Prostate gland (tissue), 2 donors: Measurements from ENCODE around the gene TCF12.

Experiments
- CTCF ChIP-seq, 4 experiments: fragments of 200-600 bp in 2 of 4; fragments of 450-650 bp in 2 of 4; sonication (generic) in 2 of 4; IDR thresholded peaks; 1 replicate in 3 of 4; 2 replicates in 1 of 4; pipeline ENCODE4 v1.5.1; 2016 to 2019; ENCODE audit warnings: antibody characterized with exemption in 4 of 4, mild to moderate bottlenecking in 2 of 4, moderate library complexity in 2 of 4
- POLR2A ChIP-seq: fragments of 450-650 bp; IDR thresholded peaks from one replicate; pipeline ENCODE4 v1.6.1; 2016; ENCODE audit warnings: antibody characterized with exemption, mild to moderate bottlenecking
- POLR2AphosphoS5 ChIP-seq: sonication (generic); formaldehyde crosslinking; IDR thresholded peaks from one replicate; pipeline ENCODE4 v1.6.1; 2017; ENCODE audit warnings: antibody characterized with exemption

GRCh38 chr15:57306161-57306943 lies 387.9 kb downstream of the TCF12 start:
- TF ChIP-seq CTCF (IDR thresholded peaks at IDR 0.05) (peak; percentile 63 to 83 (median 74)), POLR2AphosphoS5 (no peak), POLR2A (no peak)
